A673 (cell line): ENCODE results near the gene ITGB2.

Experiments
- CTCF ChIP-seq: fragments of 300-800, 200-600 bp; sonication (generic); conservative IDR thresholded peaks from 2 replicates; pipeline ENCODE4 v1.5.1; 2017; ENCODE audit warnings: low read depth, mild to moderate bottlenecking, antibody characterized with exemption, low read length, moderate library complexity, mixed read lengths
- EZH2 ChIP-seq: fragments of 200-600 bp; sonication (generic); IDR thresholded peaks from 2 replicates; pipeline ENCODE4 v1.6.1; 2017; ENCODE audit warnings: borderline replicate concordance, low read depth, mild to moderate bottlenecking, mixed read lengths, antibody characterized with exemption, low read length; ENCODE audit not compliant: poor library complexity, severe bottlenecking

- no peak for TF ChIP-seq EZH2
- TF ChIP-seq CTCF: no peak
Observed at GRCh38 chr21:44904141-44904923, 16.4 kb downstream of the ITGB2 start.
